Activated naive CD4-positive, alpha-beta T cell treated with anti-CD3 and anti-CD28 coated beads, Interleukin-2, amount 50 U/mL, for 72 hours (primary cell): Measurements from ENCODE around the gene SAMD7. TPM values are rescaled to one million over a fixed set of nuclear protein-coding genes. Genes with fewer than 3 reads are reported as not detected.
A peak's percentile ranks its signal among the peaks of the same experiment; 100 is the strongest.

ENCODE experiments used
- ATAC-seq, 2 donors: fragments of 150-1000 bp; cut with Tn5 transposase; 2 replicates each; pipeline ENCODE4 v1.10.0; 2021; ENCODE audit warnings: mild to moderate bottlenecking in 2 of 2, moderate library complexity in 2 of 2
- DNase-seq, 2 donors: peaks; one replicate each; pipeline ENCODE4 v3.0.0; 2021 to 2022; ENCODE audit warnings: low spot score in 2 of 2
- H3K27ac Mint-ChIP-seq, 2 donors: one replicate each; pipeline ENCODE4 v1.8.0; 2022; ENCODE audit warnings: mild to moderate bottlenecking in 2 of 2, mixed read lengths in 2 of 2
- H3K36me3 Mint-ChIP-seq, 2 donors: one replicate each; pipeline ENCODE4 v1.8.0; 2022; ENCODE audit warnings: mixed read lengths in 2 of 2
- H3K9me3 Mint-ChIP-seq, 2 donors: one replicate each; pipeline ENCODE4 v1.8.0; 2022; ENCODE audit warnings: mixed read lengths in 2 of 2
- total RNA-seq, 2 donors: library from RNA; stranded (reverse); gene quantifications; one replicate each; pipeline ENCODE4 v1.2.3, GENCODE V29; 2022

The SAMD7 gene
- total RNA-seq, 2 donors from 2014 or later = not detected

DNA sequence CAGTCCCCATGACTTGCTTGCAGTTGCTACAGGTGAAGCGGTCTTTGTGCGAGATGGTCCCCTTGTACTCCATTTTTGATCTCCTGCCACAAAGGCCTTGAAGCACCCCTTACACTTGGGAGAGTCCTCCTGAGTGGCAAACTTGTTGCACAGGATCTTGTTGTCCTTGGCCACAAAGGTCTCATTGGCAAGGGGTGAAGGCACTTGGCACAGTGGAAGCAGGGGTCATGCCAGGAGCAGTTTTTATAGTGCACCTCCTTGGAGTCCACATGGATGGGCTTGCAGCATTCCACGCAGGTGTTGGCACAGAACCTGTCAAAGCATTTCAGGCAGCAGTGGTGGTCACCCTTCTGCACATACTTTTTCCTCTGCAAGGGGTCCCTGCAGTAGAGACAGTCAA, 35.0 kb downstream of the SAMD7 start:
- ATAC-seq = no peak
- H3K36me3 Mint-ChIP-seq = no peaks in the 10 kb centered on the region
- H3K9me3 Mint-ChIP-seq = no peaks in the 10 kb centered on the region
- no peak overlapping the region for H3K27ac Mint-ChIP-seq
- DNase-seq = no peak

GRCh38 chr3:169948559-169949448, 37.4 kb downstream of the SAMD7 start:
- no peaks in the 10 kb centered on the region for H3K36me3 Mint-ChIP-seq
- H3K27ac Mint-ChIP-seq = peak overlapping the region in 1 of 2 donors; percentile 4
- DNase-seq (no peak), ATAC-seq (peak in 1 of 2 donors; percentile 29)
- peaks cover 0 to 5% of the 10 kb centered on the region in 2 donors for H3K9me3 Mint-ChIP-seq

- ATAC-seq (no peak), DNase-seq (no peak)
- Mint-ChIP-seq H3K27ac (no peak overlapping the region), H3K9me3 (peaks cover 0 to 10% of the 10 kb centered on the region in 2 donors), H3K36me3 (no peaks in the 10 kb centered on the region)
These were observed 40.7 kb downstream of the SAMD7 start for GRCh38 chr3:169952045-169952444.

DNA sequence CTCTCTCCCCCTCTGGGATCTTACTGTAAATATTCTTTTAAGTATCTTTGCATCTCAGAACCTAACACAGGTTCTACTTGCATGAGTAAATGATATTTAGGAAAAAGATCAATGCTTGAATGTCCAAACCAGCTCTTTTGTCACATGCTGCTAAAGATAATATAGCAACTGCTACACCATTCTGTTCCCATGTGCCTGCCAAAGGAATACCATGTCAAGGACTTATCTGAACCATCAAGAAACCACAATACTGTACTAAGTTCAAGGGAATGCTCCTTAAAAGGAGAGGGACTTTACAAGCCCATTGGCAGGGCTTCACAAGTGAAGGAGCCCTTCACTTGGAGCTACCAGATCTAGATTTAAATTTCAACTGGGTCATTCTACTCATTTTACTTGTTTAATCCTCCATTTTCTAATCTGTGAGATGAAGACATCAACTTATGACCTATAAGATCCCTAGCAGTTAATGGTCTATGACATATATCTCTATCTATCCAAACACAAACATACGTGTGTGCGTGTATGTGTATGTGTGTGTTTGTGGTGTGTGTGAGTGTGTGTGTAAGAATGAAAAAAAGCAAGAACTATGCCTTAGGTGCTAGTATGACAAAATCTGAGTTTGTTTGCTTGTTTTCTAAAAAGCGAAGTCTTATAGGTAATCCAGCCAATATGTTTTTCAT, 42.2 kb downstream of the SAMD7 start:
- Mint-ChIP-seq H3K9me3 (peaks cover 0 to 10% of the 10 kb centered on the region in 2 donors), H3K27ac (peak overlapping the region in 1 of 2 donors; percentile 17), H3K36me3 (no peaks in the 10 kb centered on the region)
- DNase-seq (no peak), ATAC-seq (peak; percentile 9 to 46)

- peaks cover 0 to 10% of the 10 kb centered on the region in 2 donors for H3K9me3 Mint-ChIP-seq
- ATAC-seq (peak; percentile 62 to 78), DNase-seq (no peak)
- peak overlapping the region in 1 of 2 donors; percentile 17 for H3K27ac Mint-ChIP-seq
- no peaks in the 10 kb centered on the region for H3K36me3 Mint-ChIP-seq
These were observed 42.9 kb downstream of the SAMD7 start for GRCh38 chr3:169954142-169954756.

DNA sequence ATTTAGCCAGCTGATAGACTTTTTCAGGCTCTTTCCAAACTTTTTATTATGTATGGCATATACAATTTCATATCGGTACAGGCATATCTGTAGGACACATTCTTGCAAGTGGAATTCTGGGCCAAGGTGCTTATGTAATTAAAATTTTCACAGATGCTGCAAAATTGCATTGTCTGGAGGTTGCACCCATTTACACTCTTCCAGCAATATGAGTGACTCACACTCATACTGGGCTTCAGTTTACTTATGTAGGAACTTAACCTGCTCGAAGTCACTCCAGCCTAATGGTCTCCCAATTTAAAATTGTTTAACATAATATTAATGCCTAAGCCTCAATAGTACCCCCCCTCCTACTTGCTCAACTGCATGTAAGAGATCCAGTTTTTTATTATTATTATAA, 44.0 kb downstream of the SAMD7 start:
- DNase-seq (no peak), ATAC-seq (no peak)
- Mint-ChIP-seq H3K9me3 (peaks cover 0 to 10% of the 10 kb centered on the region in 2 donors), H3K27ac (peak overlapping the region in 1 of 2 donors; percentile 17), H3K36me3 (no peaks in the 10 kb centered on the region)

GRCh38 chr3:169964176-169964575, 52.8 kb downstream of the SAMD7 start:
- ATAC-seq (no peak), DNase-seq (no peak)
- Mint-ChIP-seq H3K27ac (peak overlapping the region in 1 of 2 donors; percentile 12), H3K9me3 (peaks cover 8 to 16% of the 10 kb centered on the region in 2 donors), H3K36me3 (peaks cover 7 to 23% of the 10 kb centered on the region in 2 donors)

DNA sequence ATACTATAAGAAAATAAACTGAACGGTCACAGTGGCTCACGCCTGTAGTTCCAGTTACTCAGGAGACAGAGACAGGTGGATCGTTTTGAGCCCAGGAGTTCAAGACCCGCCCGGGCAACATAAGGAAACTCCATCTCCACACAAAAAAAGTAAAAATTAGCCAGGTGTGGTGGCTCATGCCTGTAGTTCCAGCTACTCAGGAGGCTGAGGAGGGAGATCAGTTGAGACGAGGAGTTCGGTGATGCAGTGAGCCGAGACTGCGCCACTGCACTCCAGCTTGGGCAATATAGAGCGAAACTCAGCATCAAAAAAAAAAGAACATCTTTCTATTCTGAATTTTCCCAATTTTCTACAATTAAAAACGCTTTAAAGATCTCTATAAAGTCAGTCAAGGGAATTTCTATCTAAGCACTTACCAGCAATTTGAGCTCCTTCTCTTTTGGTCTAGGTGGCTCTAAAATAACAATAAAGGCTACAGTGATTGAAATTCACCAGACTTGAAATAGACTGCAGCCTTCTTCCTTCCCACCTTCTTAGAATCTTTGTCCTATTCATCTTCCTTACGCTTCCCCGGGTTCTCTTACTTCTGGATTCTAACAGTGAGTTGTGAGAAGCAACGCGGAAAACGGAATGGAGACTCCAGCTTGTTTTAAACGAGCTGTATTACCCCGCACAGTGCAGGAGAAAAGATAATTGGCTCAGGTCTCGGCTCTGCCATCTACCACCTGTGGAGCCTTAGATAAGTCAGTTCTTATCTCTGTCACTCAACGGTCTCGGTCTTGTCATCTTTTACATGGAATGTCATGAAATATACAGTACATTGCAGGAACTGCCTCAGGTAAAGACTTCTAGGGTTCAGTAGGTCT, 54.4 kb downstream of the SAMD7 start:
- DNase-seq (no peak), ATAC-seq (peak; percentile 44 to 46)
- peaks cover 7 to 23% of the 10 kb centered on the region in 2 donors for H3K36me3 Mint-ChIP-seq
- peaks cover 8 to 16% of the 10 kb centered on the region in 2 donors for H3K9me3 Mint-ChIP-seq
- peak overlapping the region; percentile 98 to 99 for H3K27ac Mint-ChIP-seq

- Mint-ChIP-seq H3K27ac (peak within 1 kb of the TSS; percentile 98 to 99), H3K36me3 (peaks cover 7 to 23% of the 10 kb centered on the region in 2 donors), H3K9me3 (peaks cover 8 to 16% of the 10 kb centered on the region in 2 donors)
- DNase-seq (peak; percentile 93 to 94), ATAC-seq (peak; percentile 91 to 95)
These were observed 55.1 kb downstream of the SAMD7 start, which contains the start of gene SEC62 for GRCh38 chr3:169966428-169966950. SEC62 (plus strand) TSS chr3:169966807; CDS start chr3:169966823, 16 bp downstream.

GRCh38 chr3:169966951-169967915, 55.9 kb downstream of the SAMD7 start:
- ATAC-seq = peak; percentile 60 to 77
- Mint-ChIP-seq H3K9me3 (peaks cover 8 to 15% of the 10 kb centered on the region in 2 donors), H3K36me3 (peaks cover 7 to 23% of the 10 kb centered on the region in 2 donors), H3K27ac (peak overlapping the region; percentile 98 to 99)
- DNase-seq = peak in 1 of 2 donors; percentile 39

DNA sequence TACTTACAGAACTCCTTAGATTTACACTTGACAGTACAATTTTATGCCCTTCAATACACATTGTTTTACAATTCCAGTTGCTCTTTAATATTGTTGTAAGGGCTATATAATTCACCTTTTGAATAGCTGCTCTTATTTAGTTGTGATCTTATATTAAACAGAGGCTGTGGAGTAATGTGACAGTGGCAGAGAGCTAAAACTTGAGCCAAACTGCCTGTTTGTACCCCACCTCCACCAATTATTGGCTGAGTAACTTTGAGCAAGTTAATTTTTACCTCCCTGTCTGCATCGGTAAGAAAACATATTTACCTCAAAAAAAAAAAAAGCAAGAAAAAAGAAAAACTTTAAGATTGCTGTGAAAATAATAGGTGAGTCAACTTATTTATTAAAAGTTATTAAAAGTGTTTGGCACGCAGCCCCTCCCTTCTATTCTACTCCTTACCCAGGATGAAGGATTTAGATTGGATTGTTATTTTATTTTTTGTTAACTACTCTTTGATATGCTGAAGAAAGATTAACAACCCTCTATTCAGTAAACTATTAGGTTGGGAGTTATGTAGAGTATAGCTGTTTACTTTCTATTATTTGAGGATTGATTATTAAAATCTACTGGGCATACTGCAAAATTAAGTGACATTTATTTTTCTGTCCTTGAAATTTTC, 57.0 kb downstream of the SAMD7 start:
- Mint-ChIP-seq H3K36me3 (peaks cover 7 to 23% of the 10 kb centered on the region in 2 donors), H3K9me3 (peaks cover 8 to 9% of the 10 kb centered on the region in 2 donors), H3K27ac (peak overlapping the region; percentile 96 to 99)
- no peak for ATAC-seq
- DNase-seq = no peak

GRCh38 chr3:169969174-169970095, 58.1 kb downstream of the SAMD7 start:
- ATAC-seq = no peak
- peaks cover 7 to 19% of the 10 kb centered on the region in 2 donors for H3K36me3 Mint-ChIP-seq
- H3K9me3 Mint-ChIP-seq = peaks cover 3% of the 10 kb centered on the region in 2 donors
- peak overlapping the region in 1 of 2 donors; percentile 99 for H3K27ac Mint-ChIP-seq
- no peak for DNase-seq

DNA sequence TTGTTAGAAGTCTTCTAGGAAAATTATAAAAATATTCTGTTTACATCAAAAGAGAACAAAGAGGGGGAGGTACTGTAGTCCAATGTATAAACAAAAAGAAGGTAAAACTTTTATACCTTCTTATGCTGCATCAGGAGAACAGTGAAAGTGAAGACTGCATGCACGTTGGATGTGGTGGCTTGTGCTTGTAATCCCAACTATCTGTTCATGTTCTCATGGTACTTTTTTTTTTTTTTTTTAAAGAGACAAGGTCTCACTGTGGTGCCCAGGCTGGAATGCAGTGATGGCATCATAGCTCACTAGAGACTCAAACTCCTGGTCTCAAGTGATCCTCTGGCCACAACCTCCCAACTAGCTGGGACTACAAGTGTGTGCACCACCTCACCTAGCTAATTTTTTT, 59.5 kb downstream of the SAMD7 start:
- no peak overlapping the region for H3K27ac Mint-ChIP-seq
- ATAC-seq (no peak), DNase-seq (no peak)
- no peaks in the 10 kb centered on the region for H3K9me3 Mint-ChIP-seq
- H3K36me3 Mint-ChIP-seq = peaks cover 7 to 17% of the 10 kb centered on the region in 2 donors
